ENCODE data around the gene ICA1L.

The ICA1L gene

DNA sequence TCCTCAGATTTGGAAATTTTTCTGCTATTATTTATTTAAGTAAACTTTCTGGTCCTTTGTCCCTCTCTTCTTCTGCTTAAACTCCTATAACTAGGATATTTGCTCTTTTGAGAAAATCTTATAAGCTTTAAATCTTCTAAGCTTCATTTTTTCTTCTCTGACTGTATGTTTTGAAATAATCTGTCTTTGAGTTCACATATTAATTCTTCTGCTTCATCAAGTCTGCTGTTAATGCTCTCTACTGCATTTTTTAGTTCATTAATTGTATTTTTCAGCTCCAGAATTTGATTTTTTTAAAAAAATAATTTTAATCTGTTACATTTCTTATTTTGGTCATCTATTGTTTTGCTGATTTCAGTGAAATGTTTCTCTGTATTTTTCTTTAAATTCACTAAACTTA lies 28.9 kb downstream of the ICA1L start:
- no peak for DNase-seq (ENCODE audit: low read depth)
- H3K4me3 ChIP-seq (ENCODE audit: low read depth, low read length) = no peak overlapping the region
- TF ChIP-seq, protein P1, sequence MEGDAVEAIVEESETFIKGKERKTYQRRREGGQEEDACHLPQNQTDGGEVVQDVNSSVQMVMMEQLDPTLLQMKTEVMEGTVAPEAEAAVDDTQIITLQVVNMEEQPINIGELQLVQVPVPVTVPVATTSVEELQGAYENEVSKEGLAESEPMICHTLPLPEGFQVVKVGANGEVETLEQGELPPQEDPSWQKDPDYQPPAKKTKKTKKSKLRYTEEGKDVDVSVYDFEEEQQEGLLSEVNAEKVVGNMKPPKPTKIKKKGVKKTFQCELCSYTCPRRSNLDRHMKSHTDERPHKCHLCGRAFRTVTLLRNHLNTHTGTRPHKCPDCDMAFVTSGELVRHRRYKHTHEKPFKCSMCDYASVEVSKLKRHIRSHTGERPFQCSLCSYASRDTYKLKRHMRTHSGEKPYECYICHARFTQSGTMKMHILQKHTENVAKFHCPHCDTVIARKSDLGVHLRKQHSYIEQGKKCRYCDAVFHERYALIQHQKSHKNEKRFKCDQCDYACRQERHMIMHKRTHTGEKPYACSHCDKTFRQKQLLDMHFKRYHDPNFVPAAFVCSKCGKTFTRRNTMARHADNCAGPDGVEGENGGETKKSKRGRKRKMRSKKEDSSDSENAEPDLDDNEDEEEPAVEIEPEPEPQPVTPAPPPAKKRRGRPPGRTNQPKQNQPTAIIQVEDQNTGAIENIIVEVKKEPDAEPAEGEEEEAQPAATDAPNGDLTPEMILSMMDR (IDR thresholded peaks at IDR 0.05; ENCODE audit: insufficient read depth, low read depth, low read length, missing control alignments) = no peak

DNA sequence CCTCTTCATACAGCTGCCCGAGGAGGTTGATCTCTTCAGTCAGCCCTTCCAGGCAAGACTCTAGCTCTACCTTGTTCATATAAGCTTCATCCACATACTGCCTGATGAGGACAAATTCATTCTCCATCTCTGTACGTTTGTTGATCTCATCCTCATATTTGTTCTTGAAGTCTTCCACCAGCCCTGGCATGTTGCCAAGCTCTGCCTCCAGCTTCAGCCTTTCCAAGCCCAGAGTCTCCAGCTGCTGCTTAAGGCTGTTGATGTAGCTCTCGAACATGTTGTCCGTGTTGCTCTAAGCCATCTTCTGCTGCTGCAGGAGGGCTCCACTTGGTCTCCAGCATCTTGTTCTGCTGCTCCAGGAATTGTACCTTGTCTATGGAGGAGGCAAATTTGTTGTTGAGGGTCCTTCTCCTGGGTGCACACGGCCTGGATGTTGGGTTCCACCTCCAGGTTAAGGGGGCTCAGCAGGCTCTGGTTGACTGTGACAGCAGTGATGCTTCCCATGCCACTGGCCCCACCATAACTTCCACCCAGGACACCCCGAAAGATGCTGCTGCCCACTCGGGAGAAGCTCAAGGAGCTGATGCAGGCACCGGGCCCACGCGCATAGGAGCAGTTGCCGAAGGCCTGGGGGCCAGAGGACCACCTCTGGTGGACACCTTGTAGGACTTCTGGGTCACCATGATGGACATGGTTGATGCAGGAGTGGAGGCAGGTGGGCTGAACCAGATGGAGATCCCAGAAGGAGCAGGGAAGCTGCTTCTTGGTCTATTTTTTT lies 30.3 kb downstream of the ICA1L start:
- DNase-seq (ENCODE audit: low read depth) = peak; percentile 6
- TF ChIP-seq, protein P1 (IDR thresholded peaks at IDR 0.05; ENCODE audit: insufficient read depth, low read depth, low read length, missing control alignments) = no peak
- H3K4me3 ChIP-seq (ENCODE audit: low read depth, low read length) = no peak overlapping the region

DNA sequence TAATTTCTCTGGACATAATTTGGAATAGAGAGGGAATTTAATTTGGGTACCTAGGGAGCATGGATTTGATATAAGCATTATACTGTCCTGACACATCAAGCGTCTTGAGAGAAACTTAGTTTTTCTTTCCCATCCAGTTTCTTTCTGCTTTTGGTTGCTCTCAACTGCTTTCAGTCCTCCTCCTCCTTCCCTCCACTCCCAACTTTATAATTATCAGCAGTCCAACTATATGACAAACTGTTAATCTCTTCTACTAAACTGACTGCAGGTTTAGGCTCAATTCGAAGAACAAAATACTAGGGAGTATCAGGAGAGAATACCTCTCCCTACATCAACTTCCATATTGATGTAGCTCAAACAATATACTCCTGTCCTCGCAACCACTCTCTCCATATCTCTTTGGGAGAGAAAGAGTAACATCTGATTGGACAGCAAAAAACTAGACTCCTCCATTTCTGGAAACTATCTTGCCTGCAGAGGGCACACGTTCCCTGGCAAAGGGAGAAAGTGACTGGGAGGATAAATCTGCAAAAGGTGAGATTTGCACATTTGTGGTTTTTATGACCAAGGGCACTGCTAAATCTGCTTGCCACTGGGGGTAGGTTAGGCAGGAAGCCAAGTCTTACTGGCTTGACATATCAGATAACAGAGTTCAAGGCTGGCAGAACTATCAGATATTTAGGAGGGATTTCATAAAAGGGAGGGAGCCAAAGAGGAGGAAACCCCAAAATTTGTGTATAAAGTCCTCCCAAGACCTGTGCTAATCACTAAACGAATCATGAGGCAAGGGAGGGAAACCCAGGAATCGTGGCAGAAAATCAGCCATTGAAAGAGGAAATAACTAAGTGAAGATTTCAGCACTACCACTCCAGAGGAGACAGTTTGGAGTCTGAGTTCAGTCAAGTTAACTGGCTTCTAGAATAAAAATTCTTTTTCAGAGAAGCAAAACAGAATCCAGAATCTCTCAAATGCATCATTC lies 40.0 kb downstream of the ICA1L start:
- DNase-seq (ENCODE audit: low read depth) = peak; percentile 59
- TF ChIP-seq, protein P1 (IDR thresholded peaks at IDR 0.05; ENCODE audit: insufficient read depth, low read depth, low read length, missing control alignments) = peak; percentile 50
- no peak overlapping the region for H3K4me3 ChIP-seq (ENCODE audit: low read depth, low read length)

DNA sequence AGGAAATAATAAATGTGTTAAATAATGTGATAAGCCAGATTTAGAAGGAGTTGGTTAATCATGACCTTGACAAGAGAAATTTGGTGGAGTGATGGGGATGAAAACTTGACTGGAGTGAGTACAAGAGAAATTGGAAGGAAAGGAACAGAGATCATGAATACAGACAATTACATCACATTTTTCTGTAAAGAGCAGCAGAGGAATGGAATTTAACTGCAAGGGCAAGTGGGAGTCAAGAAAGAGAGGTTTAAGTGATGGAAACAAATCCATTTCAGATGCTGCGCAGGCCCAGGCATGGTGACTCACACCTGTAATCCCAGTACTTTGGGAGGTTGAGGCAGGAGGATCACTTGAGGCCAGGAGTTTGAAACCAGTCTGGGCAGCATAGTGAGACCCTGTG lies 46.7 kb downstream of the ICA1L start:
- no peak overlapping the region for H3K4me3 ChIP-seq (ENCODE audit: low read depth, low read length)
- TF ChIP-seq, protein P1 (IDR thresholded peaks at IDR 0.05; ENCODE audit: insufficient read depth, low read depth, low read length, missing control alignments) = no peak
- DNase-seq (ENCODE audit: low read depth) = no peak

DNA sequence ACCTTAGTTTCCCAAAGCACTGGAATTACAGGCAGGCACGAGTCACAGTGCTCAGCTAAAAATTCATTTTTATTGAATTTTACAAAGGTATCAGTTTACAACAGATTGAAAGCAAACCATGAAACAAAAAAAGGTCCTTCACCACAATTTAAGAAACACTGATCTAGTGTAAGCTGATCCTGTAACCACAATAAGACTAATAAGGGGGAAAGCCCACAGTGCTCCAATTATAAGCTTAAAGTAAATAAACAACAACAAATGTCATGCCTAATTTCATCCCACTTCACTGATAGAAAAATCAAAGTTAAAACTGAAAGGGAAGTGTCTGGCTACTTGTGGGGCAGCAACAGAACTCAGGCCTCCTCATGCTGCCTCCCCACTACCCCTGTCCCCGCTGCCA lies 49.2 kb downstream of the ICA1L start:
- no peak for DNase-seq (ENCODE audit: low read depth)
- TF ChIP-seq, protein P1 (IDR thresholded peaks at IDR 0.05; ENCODE audit: insufficient read depth, low read depth, low read length, missing control alignments) = no peak
- H3K4me3 ChIP-seq (ENCODE audit: low read depth, low read length) = no peak overlapping the region

DNA sequence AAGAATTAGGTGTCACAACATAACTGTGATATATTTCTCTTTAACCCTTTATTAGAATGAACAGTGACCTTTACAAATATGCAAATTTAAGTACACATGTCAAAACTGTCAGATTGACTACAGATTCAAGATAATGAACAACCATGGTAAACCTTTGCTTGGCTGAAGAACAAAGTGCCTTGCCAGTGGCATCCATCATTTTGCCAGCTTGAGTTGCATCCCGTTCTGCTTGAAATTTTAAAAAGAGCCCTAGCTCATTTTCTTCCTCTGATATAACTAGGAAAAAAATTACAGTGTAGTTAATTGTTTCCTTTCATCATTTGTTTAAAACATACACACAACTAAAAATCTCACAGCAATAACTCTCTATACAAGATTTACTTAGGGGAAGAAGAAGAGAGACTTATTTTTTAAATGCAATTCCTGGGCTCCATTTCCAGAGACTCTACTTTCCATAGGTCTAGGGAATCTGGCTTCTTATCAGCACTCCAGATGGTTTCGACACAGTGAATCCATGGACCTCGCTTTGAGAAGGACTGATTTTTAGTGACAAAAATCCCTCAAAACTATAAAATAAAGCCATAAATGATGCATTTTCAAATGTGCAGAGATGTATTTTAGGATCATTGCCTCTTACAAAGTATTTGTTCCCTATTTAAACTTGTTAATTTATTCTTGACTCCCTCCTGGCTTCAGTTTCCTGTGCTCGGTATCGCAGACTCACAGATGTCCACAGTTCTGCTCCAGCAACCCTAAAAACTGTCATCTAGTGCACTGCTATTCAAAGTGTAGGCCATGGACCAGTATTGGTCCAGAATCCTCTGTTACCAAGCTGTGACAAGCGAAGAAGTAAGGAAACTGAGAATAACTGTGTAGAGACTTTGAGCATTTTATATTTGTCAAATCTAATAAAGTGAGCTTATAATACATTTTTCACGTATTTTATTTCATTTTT lies 50.1 kb downstream of the ICA1L start:
- DNase-seq (ENCODE audit: low read depth) = no peak
- TF ChIP-seq, protein P1 (IDR thresholded peaks at IDR 0.05; ENCODE audit: insufficient read depth, low read depth, low read length, missing control alignments) = no peak

More for the DNA sequence above, 50.1 kb downstream of the ICA1L start:
- no peak overlapping the region for H3K4me3 ChIP-seq (ENCODE audit: low read depth, low read length)

Data from GM12865 (cell line).